D721Med (cell line): ENCODE results near the gene PREX1.

Experiments used
- DNase-seq: peaks from one replicate; pipeline ENCODE4 v3.0.0; 2011; ENCODE audit warnings: low spot score; ENCODE audit not compliant: insufficient read length
- FAIRE-seq: peaks from 2 replicates; lab custom pipeline; 2011; peaks lifted over from hg19 to GRCh38; lab: Jason Lieb, UNC
- TF ChIP-seq, protein P1 (sequence below): IDR thresholded peaks from 2 replicates; pipeline ENCODE4 v1.5.1; 2012; ENCODE audit warnings: mild to moderate bottlenecking, control low read depth; ENCODE audit not compliant: insufficient read depth; ENCODE audit errors: missing control alignments

The PREX1 gene

DNA sequence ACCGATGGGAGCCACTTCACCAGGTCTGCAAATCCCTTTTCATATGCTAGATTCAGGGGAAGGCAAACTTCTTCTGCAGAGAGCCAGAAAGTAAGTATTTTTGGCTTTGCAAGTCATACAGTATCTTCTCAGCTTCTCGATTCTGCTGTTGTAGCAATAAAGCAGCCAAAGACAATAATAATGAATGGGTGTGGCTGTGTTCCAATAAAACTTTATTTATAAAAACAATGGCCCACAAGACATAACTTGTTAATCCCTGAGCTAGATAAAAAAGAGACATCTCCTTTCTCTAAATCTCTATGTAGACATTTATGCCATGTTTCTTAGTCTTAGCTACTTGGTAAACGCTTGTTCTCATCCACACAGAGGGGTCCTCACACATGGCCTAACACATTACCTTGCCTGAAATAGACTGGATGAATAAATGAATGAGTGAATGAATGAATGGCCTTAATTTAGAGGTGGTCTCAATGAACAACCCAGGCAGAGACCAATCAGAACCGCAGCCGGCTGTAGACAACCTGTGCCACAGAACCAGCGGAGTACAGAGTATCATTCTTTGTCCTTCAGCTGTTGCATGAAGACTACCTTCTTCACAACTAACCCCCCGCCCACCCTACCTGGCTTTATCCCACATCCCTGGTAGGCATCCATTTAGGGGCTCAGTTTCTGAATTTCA, 13.5 kb upstream of the PREX1 start:
- TF ChIP-seq, protein P1, sequence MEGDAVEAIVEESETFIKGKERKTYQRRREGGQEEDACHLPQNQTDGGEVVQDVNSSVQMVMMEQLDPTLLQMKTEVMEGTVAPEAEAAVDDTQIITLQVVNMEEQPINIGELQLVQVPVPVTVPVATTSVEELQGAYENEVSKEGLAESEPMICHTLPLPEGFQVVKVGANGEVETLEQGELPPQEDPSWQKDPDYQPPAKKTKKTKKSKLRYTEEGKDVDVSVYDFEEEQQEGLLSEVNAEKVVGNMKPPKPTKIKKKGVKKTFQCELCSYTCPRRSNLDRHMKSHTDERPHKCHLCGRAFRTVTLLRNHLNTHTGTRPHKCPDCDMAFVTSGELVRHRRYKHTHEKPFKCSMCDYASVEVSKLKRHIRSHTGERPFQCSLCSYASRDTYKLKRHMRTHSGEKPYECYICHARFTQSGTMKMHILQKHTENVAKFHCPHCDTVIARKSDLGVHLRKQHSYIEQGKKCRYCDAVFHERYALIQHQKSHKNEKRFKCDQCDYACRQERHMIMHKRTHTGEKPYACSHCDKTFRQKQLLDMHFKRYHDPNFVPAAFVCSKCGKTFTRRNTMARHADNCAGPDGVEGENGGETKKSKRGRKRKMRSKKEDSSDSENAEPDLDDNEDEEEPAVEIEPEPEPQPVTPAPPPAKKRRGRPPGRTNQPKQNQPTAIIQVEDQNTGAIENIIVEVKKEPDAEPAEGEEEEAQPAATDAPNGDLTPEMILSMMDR: no peak
- FAIRE-seq (no peak), DNase-seq (no peak)

DNA sequence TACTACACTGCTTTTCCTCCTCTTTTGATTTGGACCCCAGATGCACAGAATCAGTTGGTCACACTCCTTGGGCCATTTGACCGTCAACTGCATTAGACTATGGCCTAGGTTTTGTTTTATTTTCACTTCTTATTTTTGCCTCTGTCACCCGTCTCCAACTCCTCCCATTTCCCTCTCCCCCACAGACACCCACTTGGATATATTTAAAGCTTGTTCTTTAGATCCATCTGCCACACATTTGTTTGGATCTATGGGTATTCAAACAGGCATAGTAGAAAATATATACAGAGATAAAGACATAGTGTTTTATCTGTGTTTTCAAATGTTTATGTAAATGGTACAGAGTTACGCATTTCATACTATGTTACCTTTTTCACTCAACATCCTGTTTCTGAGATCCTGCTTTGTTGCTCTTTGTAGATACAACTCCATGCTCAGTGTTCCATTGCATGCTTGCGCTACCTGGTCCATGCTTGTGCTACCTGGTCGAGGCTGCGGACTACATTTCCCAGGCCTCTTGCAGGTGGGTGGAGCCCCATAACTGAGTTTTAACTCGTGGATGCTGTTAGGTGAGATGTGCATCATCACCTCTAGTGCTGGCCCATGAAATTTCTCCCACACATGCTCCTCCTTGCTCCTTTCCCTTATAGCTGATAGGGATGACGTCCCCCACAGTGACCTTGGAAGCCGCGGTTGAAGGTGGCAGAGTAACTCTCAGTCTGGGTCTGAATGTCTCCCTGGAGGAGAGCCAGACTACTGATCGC, 11.5 kb upstream of the PREX1 start:
- FAIRE-seq (no peak), DNase-seq (no peak)
- TF ChIP-seq, protein P1: no peak

DNA sequence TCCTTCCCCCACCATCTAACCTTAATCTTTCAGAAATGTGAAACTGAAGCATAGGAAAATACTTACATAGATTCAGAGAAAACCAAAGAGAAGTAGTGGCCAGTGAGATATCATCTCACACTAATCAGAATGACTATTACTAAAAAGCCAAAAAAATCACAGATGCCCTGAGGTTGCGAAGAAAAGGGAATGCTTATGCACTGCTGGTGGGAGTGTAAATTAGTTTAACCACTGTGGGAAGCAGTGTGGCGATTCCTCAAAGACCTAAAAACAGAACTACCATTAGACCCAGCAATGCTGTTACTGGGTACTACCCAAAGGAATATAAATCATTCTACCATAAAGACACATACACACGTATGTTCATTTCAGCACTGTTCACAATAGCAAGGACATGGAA, 9.2 kb upstream of the PREX1 start:
- FAIRE-seq (no peak), DNase-seq (no peak)
- TF ChIP-seq, protein P1: no peak

DNA sequence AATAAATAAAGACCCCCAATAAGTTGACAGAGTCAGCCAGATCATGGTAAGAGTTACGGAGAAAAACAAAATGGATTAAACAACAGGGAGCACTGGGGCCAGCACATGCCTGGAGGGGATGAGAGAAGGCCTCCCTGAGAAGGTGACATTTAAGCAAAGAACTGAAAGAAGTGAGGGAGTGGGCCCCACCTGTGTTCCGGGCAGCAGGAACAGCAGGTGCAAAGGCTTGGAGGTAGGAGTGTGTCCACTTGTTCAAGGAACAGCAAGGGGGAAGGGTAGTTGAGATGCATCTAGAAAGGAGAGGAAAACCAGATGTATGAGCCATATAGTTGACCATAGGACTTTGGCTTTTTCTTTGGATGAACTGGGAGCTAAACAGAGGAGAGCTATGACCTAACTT, 7.6 kb upstream of the PREX1 start:
- DNase-seq (no peak), FAIRE-seq (no peak)
- TF ChIP-seq, protein P1: no peak

DNA sequence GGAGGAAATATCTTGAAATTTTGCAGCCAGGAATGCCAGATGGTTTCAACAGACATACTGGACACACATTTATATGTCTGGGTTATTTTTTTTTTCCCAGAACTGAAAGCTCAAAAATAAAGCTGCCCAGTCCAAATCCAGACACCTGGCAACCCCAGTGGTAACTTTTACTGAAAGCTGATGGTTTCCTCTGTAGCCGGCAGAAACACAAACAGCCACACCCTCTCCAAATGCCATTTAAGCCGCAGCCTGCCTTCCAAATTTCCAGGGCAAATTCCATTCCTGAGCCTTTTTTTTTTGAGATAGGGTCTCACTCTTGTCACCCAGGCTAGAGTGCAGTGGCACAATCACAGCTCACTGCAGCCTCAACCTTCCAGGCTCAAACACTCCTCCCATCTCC, 6.5 kb upstream of the PREX1 start:
- TF ChIP-seq, protein P1: no peak
- FAIRE-seq (no peak), DNase-seq (no peak)

DNA sequence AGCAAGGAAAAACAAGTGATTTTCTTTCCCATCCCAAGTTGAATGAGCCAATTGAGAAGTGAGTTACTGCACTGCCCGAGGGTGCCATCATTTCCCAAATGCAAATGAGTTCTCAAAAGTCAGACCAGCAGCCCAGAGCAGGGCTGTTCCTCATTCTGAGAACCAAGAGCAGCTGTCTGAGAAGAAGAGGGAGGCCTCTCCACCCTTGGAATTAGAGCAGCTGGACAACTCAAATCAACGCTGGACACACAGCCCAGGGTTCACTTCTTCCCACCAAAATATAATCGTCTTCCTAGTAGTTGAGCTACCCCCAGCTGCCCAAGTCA, 4.6 kb upstream of the PREX1 start:
- DNase-seq (no peak), FAIRE-seq (no peak)

More for the DNA sequence above, 4.6 kb upstream of the PREX1 start:
- TF ChIP-seq, protein P1: no peak
